NCI-H2081 treated with DMSO at 0.1 percent for 48 hours (cell line): Measurements from ENCODE around the gene RTEL1.
"Not testable (repeated sequence)": the region's sequence is repeated elsewhere in the genome, so short reads cannot be mapped to it uniquely, and the experiment has no call there.

ENCODE experiments used
- DNase-seq: peaks from one replicate; lab custom pipeline; 2025; lab: John Stamatoyannopoulos, UW

The RTEL1 gene

GRCh38 chr20:63671695-63672094, 13.6 kb downstream of the RTEL1 start:
- not testable (repeated sequence) for DNase-seq

GRCh38 chr20:63672666-63673065, 14.6 kb downstream of the RTEL1 start:
- no peak for DNase-seq

GRCh38 chr20:63673951-63674350, 15.8 kb downstream of the RTEL1 start:
- DNase-seq, result no peak

GRCh38 chr20:63675681-63676368, 17.7 kb downstream of the RTEL1 start:
- no peak for DNase-seq

- no peak for DNase-seq
These were observed 20.0 kb downstream of the RTEL1 start for GRCh38 chr20:63678071-63678470.

- DNase-seq, result no peak
These were observed 20.8 kb downstream of the RTEL1 start for GRCh38 chr20:63678667-63679465.

- no peak for DNase-seq
These were observed 21.7 kb downstream of the RTEL1 start for GRCh38 chr20:63679799-63680305.

- no peak for DNase-seq
These were observed 22.3 kb downstream of the RTEL1 start for GRCh38 chr20:63680427-63680826.

GRCh38 chr20:63680857-63681608, 22.9 kb downstream of the RTEL1 start:
- DNase-seq, result no peak

GRCh38 chr20:63681609-63682142, 23.6 kb downstream of the RTEL1 start:
- no peak for DNase-seq

GRCh38 chr20:63682384-63683139, 24.4 kb downstream of the RTEL1 start:
- no peak for DNase-seq

- DNase-seq, result no peak
These were observed 27.3 kb downstream of the RTEL1 start for GRCh38 chr20:63685269-63686026.

GRCh38 chr20:63686094-63686491, 28.0 kb downstream of the RTEL1 start:
- DNase-seq, result no peak

GRCh38 chr20:63686492-63687321, 28.6 kb downstream of the RTEL1 start:
- no peak for DNase-seq

- no peak for DNase-seq
These were observed 29.5 kb downstream of the RTEL1 start for GRCh38 chr20:63687419-63688178.

- DNase-seq, result no peak
These were observed 30.3 kb downstream of the RTEL1 start for GRCh38 chr20:63688228-63689045.

- DNase-seq, result no peak
These were observed 31.2 kb downstream of the RTEL1 start for GRCh38 chr20:63689046-63690002.
